Measurements from ENCODE around the gene PPIL1.
"Not testable (repeated sequence)": the region's sequence is repeated elsewhere in the genome, so short reads cannot be mapped to it uniquely, and the experiment has no call there.

The PPIL1 gene

DNA sequence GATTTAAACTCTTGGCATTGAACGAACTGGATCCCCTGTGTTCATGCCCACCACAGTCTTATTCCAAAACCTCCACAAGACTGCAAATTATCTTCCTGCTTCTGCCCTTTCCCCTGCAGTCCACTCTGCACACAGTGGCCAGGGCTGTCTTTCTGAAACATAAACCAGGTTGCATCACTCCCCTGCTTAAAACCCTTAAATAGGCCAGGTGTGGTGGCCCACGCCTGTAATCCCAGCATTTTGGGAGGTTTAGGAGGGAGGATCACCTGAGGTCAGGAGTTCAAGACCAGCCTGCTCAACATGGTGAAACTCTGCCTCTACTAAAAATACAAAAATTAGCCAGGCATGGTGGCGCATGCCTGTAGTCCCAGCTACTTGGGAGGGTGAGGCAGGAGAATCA lies 61.6 kb downstream of the PPIL1 start:
- DNase-seq: not testable (repeated sequence)

DNA sequence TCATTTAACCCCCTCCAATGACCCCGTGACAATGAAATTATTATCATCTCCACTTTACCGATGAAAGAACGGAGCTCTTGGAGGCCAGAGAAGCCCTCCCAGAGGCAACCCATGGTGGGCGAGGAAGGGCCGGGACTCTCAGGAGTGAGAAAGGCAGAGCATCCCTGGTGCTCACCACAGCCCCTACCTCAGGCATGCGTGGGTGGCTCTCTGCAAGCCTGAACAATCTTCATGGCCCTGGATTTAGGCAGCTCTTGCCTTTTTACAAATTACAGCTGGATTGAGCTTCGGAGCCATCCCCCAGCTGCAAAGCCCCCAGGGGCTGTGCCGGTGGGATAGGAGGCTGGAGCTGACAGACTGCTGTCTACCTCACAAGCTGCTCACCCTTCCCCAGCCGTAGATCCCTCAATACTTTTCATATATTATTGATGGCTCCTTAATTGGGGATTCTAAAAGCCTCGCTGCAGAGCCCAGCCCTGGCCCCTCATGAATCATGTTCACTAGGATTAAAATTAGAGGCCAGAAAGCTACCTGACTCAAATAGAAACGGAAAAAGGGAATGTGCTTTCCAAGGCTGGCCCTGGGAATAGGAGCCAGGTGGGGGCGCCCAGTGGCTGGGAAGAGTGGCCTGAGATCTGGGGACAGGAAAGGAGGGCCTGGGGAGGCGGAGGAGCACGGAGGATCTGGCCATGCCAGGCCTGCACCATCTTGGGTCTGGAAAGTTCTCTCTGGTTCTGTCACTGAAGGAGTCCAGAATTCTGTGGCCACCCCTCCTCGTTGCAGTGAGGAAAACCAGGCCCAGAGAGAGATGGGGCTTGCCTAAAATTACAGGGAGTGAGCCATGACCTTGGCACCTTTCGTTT lies 64.4 kb downstream of the PPIL1 start:
- no peak for DNase-seq

DNA sequence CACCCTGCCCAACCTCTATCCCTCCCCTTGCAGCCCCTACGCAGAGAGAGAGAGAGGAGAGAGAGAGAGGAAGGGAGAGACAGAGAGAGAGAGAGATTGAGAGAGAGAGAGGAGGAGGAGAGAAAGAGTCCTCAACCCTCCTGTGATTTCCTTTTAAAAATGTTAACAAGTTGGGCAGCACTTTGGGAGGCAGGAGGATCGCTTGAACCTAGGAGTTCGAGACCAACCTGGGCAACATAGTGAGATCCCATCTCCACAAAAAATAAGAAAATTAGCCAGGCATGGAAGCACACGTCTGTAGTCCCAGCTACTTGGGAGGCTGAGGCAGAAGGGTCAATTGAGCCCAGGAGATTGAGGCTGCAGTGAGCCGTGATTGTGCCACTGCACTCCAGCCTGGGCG lies 65.4 kb downstream of the PPIL1 start:
- no peak for DNase-seq

- no peak for DNase-seq
Observed at GRCh38 chr6:36808634-36809033, 66.0 kb downstream of the PPIL1 start.

GRCh38 chr6:36807750-36808149 lies 66.9 kb downstream of the PPIL1 start:
- DNase-seq: no peak

DNA sequence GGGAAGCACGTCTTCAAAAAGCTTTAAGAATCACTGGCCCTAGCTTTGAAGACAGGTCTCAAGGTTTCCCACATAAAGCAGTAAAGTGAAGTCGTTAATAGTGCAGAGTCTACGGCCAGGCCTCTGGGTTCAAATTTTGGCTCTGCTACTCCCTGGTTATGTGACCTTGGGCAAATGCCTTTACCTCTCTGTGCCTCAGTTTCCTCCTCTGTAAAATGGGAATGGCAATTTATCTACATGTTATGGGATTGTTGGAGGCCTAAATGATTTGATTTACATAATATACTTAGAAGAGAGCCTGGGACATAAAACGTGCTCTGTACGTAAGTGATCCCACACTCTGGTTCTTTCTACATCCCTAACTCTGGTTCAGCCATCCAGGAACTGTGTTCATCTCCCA lies 67.5 kb downstream of the PPIL1 start:
- no peak for DNase-seq

DNA sequence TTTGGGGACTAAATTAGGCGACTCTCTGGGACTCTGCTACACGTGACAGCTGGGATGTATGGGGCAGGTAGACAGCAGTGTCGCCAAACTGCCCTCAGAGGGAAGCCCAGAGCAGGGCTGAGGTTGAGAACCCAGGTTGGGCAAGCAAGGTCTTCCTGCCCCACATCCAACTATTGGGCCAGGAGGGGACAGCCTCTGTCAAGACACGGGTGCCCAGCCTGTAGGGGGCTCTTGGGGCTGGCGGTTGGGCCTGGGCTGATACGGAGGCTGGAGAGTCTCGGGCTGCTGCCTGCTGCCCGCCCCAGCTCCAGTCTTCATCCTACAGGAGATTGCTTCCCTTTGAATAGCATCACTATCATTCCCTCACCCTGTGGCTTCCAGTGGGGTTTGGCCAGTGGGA lies 68.7 kb downstream of the PPIL1 start:
- DNase-seq: no peak

- no peak for DNase-seq
Observed at GRCh38 chr6:36805096-36805797, 69.4 kb downstream of the PPIL1 start.

Data from CD4-positive, alpha-beta T cell treated with Interleukin-10 for 1 hour (primary cell).